GM12891 (cell line): ENCODE data around the gene DNAH8.
A peak's percentile ranks its signal among the peaks of the same experiment; 100 is the strongest.

Source experiments
- DNase-seq: peaks from one replicate; pipeline ENCODE4 v3.0.0; 2011; ENCODE audit warnings: low spot score; ENCODE audit not compliant: insufficient read length
- FAIRE-seq: peaks from 2 replicates; lab custom pipeline; 2011; peaks lifted over from hg19 to GRCh38; lab: Jason Lieb, UNC
- PAX5 ChIP-seq: IDR thresholded peaks from 2 replicates; pipeline ENCODE4 v1.6.1; 2011; ENCODE audit warnings: low read length, moderate library complexity, mild to moderate bottlenecking; ENCODE audit not compliant: insufficient read depth, severe bottlenecking
- POLR2A ChIP-seq: IDR thresholded peaks from 2 replicates; pipeline ENCODE4 v1.6.1; 2011; ENCODE audit warnings: low read depth, low read length, control low read depth
- POLR2AphosphoS5 ChIP-seq: IDR thresholded peaks from 2 replicates; pipeline ENCODE4 v1.6.1; 2011; ENCODE audit warnings: low read depth, low read length, control low read depth
- POU2F2 ChIP-seq: IDR thresholded peaks from 2 replicates; pipeline ENCODE4 v1.6.1; 2011; ENCODE audit warnings: low read depth, mild to moderate bottlenecking, control low read depth, low read length, moderate library complexity
- SPI1 ChIP-seq: IDR thresholded peaks from 2 replicates; pipeline ENCODE4 v1.6.1; 2011; ENCODE audit warnings: low read depth, low read length, control low read depth
- TAF1 ChIP-seq: IDR thresholded peaks from 2 replicates; pipeline ENCODE4 v1.6.1; 2011; ENCODE audit warnings: low read depth, low read length, control low read depth

The DNAH8 gene

DNA sequence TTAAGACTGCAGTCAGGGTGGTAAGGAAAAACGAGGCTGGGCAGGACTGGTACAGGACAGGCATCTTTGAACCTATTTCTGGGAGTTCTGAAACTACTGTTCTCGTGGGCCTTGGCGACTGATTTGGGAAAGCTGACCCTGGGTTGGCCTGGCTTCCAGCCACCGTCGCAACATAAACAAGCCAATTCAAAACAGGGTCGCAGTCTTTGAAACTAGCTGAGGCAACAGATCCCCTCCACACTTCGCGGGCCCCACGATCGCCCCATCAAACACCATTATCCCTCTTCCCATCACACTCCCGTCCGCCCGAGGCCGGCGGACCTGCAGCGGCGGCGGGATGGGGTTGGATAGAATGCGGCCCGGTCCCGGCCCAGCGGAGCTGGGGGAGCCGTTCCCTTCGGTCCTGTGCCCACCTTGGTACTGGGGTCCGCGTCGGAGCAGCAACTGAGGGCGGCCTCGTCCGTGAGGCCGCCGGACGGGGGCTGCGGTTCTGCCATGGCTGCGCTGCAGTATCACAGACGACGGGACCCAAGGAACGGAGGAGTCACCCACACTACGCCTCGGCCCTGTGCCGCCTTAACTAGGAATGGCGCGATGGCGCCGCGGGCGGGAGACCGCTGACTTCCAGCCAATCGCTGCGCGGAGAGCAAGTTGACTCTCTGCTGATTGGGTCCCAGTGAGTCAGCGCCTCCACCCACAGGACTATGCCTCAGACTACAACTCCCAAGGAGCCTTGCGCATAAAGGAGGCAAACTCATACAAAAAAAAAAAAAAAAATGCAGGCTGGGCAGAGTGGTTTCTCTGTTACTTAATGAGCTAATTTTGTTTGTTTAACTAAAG is 12.3 kb upstream of the DNAH8 start, which contains the start of gene GLO1:
Gene GLO1 (minus strand): TSS at position 588 of the 840 bp plus-strand sequence. CDS start 91 bp downstream, at position 497.
- TF ChIP-seq PAX5 (no peak), POLR2AphosphoS5 (peak; percentile 96), POU2F2 (peak; percentile 85), SPI1 (no peak), POLR2A (peak; percentile 95), TAF1 (peak; percentile 91)
- FAIRE-seq (peak; percentile 99), DNase-seq (peak; percentile 92)

DNA sequence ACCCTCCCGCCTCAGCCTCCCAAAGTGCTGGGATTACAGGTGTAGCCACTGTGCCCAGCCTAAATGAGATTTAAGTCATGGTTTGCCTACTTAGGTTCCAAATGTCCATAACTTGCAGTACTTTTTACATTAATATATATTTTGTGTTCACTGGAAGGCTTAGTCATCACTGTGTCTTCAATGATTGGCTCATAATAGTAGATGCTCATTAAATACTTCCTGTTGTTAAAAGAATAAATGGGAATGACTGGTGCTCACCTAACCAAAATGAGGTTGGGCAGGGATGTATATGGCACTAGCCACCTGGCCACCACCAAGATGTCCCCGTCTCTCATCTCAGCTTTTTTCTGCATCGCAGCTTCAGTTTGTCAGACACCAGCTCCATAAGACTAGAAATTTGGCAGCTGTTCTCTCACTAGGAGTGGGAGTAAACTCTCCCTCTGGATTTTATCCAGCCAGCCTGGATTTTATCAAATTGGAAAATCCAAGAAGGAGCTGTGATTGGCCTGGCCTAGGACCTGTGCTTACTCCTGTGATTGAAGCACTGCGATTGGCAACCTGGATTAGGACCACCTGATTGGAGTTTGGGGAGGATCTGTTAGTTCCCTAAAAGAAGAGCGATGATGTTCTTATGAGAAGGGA is 11.0 kb upstream of the DNAH8 start:
- DNase-seq (no peak), FAIRE-seq (no peak)
- TF ChIP-seq POU2F2: no peak
- no peak for TF ChIP-seq PAX5
- TF ChIP-seq TAF1: no peak
- no peak for TF ChIP-seq SPI1
- TF ChIP-seq POLR2AphosphoS5: no peak
- no peak for TF ChIP-seq POLR2A

DNA sequence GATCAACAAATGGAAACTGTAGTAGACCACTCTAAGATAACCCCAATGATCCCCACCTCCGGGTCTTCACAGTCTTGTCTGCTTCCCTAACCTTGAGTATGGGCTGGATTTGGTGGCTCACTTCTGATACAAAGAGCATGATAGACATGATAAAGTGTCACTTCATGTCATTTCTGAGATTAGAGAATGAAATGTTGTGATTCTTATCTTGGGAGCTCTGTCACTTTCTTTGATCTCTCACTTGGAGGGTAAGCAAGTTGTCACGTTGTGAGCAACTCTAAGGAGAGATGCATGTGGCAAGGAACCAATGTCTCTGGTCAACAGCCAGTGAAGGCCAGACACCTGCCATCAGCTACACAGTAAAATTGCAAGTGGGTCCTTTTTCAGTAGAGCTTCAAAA is 9.2 kb upstream of the DNAH8 start:
- FAIRE-seq: no peak
- no peak for TF ChIP-seq PAX5
- TF ChIP-seq SPI1: no peak
- no peak for TF ChIP-seq POLR2AphosphoS5
- no peak for TF ChIP-seq POLR2A
- no peak for TF ChIP-seq POU2F2
- no peak for TF ChIP-seq TAF1
- no peak for DNase-seq

DNA sequence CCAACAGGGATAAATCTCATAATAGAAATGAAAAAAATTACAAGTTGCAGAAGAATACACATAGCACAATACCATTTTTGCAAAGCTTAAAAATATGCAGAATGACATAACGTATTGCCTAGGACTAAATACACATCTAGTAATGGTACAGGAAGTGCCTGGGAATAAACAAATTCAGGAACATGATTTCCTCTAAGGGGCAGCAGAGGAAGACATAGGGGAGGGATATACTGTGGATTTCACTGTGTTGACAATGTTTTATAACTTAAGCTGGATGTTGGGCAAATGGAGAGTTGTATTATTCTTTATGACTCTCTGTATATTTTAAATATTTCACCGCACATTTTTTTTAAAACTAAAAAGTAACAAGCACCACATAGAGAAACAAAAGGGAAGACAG is 6.6 kb upstream of the DNAH8 start:
- no peak for FAIRE-seq
- TF ChIP-seq POLR2AphosphoS5 (no peak), SPI1 (no peak), POU2F2 (no peak), POLR2A (no peak), TAF1 (no peak), PAX5 (no peak)
- DNase-seq: no peak

GRCh38 chr6:38713812-38714211 is 1.3 kb upstream of the DNAH8 start:
- DNase-seq (no peak), FAIRE-seq (peak; percentile 94)
- TF ChIP-seq SPI1 (peak; percentile 74), POLR2AphosphoS5 (no peak)

- DNase-seq: no peak
- no peak for TF ChIP-seq TAF1
- no peak for TF ChIP-seq POLR2AphosphoS5
- TF ChIP-seq POU2F2: no peak
- TF ChIP-seq PAX5: no peak
- TF ChIP-seq SPI1: no peak
- no peak for TF ChIP-seq POLR2A
- peak; percentile 55 for FAIRE-seq
Observed at GRCh38 chr6:38714239-38715015, 684 bp upstream of the DNAH8 start.

- FAIRE-seq (no peak), DNase-seq (no peak)
- TF ChIP-seq PAX5: no peak
- TF ChIP-seq SPI1: no peak
- no peak for TF ChIP-seq POLR2A
- TF ChIP-seq POLR2AphosphoS5: no peak
- no peak for TF ChIP-seq POU2F2
- no peak for TF ChIP-seq TAF1
Observed at GRCh38 chr6:38716825-38717224, 1.7 kb downstream of the DNAH8 start.

DNA sequence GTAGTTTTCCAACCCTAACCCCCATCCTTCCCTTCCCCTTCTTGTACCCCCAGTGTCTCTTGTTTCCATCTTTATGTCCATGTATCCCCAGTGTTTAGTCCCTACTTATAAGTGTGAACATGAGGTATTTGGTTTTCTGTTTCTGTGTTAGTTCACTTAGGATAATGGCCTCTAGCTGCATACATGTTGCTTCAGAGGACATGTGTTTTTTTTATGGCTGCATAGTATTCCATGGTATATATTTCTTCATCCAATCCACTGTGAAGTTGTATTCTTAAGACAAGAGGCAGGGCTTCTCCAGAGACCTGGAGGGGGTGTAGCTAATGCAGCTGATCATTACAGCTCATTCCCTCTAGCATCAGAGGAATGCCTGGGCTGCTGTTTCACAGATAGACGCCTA is 4.2 kb downstream of the DNAH8 start:
- DNase-seq: no peak
- TF ChIP-seq POLR2A: no peak
- TF ChIP-seq PAX5: no peak
- TF ChIP-seq POU2F2: no peak
- TF ChIP-seq SPI1: no peak
- TF ChIP-seq POLR2AphosphoS5: no peak
- TF ChIP-seq TAF1: no peak
- FAIRE-seq: no peak

DNA sequence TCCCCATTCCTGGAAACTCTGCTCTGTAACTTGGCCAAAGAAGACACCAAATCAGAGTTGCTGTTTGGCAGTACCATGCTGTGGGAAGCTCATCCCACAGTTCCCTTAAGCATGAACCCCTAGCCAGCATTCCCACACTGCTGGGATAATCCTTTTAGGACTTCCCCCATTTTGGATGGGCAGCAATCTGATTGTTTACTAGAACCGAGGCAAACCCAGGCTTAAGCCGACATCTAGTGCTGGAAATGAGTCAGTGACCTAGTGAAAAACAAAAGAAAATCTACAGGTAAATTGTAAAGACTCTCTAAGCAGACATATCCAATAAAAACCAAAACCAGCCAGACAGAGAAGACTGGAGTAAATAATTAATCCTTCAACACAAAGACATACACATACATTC is 5.2 kb downstream of the DNAH8 start:
- FAIRE-seq (no peak), DNase-seq (no peak)
- TF ChIP-seq SPI1: no peak
- TF ChIP-seq POLR2AphosphoS5: no peak
- TF ChIP-seq PAX5: no peak
- TF ChIP-seq POU2F2: no peak
- TF ChIP-seq TAF1: no peak
- TF ChIP-seq POLR2A: no peak
